RWPE1 (cell line): ENCODE results near the gene CCDC124.

Source experiments
- CTCF ChIA-PET: fragments of 350-600 bp; sonication (Branson Sonifier 250); formaldehyde crosslinking; extraction: SDS; loops from one replicate; lab custom pipeline; 2021; lab: Yijun Ruan, JAX
- POLR2A ChIA-PET: fragments of 400-600 bp; formaldehyde crosslinking; extraction: SDS; loops from one replicate; lab custom pipeline; 2020; ENCODE audit warnings: antibody characterized with exemption; ENCODE audit not compliant: low non-redundant PET; lab: Yijun Ruan, JAX
- DNase-seq: peaks from one replicate; pipeline ENCODE4 v3.0.0; 2012; ENCODE audit warnings: low spot score
- H3K27ac ChIP-seq: fragments of 450-650 bp; 2 replicates; pipeline ENCODE4 v1.5.1; 2017
- CTCF ChIP-seq: fragments of 450-650 bp; conservative IDR thresholded peaks from 2 replicates; pipeline ENCODE4 v1.5.1; 2017; ENCODE audit warnings: low read depth, mild to moderate bottlenecking

The CCDC124 gene

GRCh38 chr19:17953316-17953801 is 20.5 kb downstream of the CCDC124 start:
- no peak for TF ChIP-seq CTCF
- no peak for DNase-seq
- POLR2A ChIA-PET, result no interaction called here
- no peak overlapping the region for H3K27ac ChIP-seq
- CTCF ChIA-PET, result no interaction called here

DNA sequence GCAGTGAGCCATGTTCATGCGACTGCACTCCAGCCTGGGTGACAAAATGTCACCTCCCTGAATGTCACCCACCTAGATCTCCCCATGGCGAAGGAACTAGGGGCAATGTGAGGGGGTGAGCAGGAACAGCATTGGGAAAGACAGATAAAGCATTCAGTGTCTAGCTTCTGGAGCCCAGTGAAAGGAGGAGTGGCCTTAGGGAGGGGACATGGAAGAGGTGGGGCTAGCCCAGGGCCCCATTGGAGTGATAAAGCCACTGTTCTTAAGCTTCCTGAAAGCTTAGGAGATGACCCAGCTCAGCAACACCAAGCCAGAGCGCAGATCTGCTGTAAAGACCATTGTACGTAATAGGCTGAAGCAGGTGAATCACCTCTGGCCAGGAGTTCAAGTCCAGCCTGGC is 21.1 kb downstream of the CCDC124 start:
- H3K27ac ChIP-seq, result no peak overlapping the region
- POLR2A ChIA-PET, result no interaction called here
- TF ChIP-seq CTCF, result no peak
- CTCF ChIA-PET, result interaction anchor here (0.9 to 1.4 kb wide), 2 partner anchors 16 to 21 kb away, joined by 3 to 4 read pairs; partner anchors contain the start of gene CCDC124
- DNase-seq, result no peak

GRCh38 chr19:17954401-17954800 is 21.6 kb downstream of the CCDC124 start:
- no peak overlapping the region for H3K27ac ChIP-seq
- no peak for DNase-seq
- ChIA-PET POLR2A (no interaction called here), CTCF (interaction anchor here (0.9 to 1.4 kb wide), 2 partner anchors 16 to 22 kb away, joined by 3 to 4 read pairs; partner anchors contain the start of gene CCDC124)
- no peak for TF ChIP-seq CTCF

- no peak for DNase-seq
- TF ChIP-seq CTCF, result no peak
- H3K27ac ChIP-seq, result no peak overlapping the region
- ChIA-PET POLR2A (no interaction called here), CTCF (interaction anchor here (0.7 to 0.8 kb wide), 2 partner anchors 10 to 153 kb away, joined by 4 read pairs; partner anchors contain the start of gene KCNN1)
These were observed 24.5 kb downstream of the CCDC124 start for GRCh38 chr19:17957149-17957849.

DNA sequence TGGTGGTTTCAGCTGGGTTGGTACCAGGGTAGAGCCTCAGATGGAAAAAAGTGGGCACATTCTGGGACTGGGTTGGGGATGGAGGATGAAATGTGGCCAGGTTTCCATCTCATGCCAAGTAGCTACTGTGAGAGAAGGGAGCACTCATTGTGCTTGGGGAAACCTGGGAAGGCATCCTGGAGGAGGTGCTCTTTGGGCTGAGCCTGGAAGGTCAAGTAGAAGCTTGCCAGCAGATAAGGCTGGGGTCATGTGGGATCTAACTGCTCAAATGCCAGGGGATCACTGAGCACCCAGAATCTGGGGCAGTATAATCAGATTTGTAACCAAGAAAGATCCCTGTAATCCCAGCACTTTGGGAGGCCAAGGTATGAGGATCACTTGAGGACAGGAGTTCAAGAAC is 25.1 kb downstream of the CCDC124 start:
- CTCF ChIA-PET, result interaction anchor here (0.5 to 0.8 kb wide), 3 partner anchors 15 to 452 kb away, joined by 3 to 4 read pairs (median 3); no protein-coding TSS in a partner anchor
- no peak overlapping the region for H3K27ac ChIP-seq
- DNase-seq, result no peak
- TF ChIP-seq CTCF, result no peak
- POLR2A ChIA-PET, result interaction anchor here (0.7 kb wide), 1 partner anchor 20 kb away, joined by 9 read pairs; no protein-coding TSS in a partner anchor

DNA sequence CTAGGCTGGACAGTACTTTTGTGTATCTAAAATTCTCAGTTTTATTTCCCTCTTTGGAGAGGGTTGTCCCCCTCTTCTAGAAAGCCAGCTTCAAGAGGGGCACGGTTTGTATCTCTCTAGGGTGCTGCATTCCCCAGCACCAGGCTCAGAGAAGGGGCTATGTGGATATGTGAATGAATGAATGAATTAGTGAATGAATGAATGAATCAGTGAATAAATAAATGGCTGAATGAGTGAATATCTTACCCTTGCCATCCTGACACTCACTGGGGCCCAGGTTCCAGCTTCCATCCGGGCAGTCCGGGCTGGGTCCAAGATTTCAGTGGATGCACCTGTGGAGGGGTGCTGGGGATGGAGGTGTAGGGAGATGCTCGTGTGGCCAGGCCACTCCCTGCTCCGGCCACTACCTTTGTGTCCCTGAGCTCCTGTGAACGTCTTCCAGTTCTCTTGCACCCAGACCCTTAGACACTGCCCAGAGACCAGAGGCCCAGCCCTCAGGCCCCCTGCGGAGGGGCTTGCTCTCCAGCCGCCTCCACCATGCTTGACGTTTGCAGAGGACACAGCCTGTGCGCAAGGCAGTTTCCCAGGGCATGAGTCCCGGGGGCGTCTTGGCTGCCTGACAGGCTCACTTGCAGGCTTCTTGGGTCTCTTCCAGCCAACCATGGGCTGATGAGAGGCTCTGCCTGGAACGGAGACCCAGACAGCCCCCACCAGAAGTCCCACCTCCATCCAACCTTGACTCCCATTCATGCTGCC is 31.3 kb downstream of the CCDC124 start:
- POLR2A ChIA-PET, result interaction anchor here (0.7 kb wide), 1 partner anchor 17 kb away, joined by 5 read pairs; no protein-coding TSS in a partner anchor
- no peak overlapping the region for H3K27ac ChIP-seq
- no peak for DNase-seq
- TF ChIP-seq CTCF, result no peak
- CTCF ChIA-PET, result interaction anchor here (1.1 kb wide), 1 partner anchor 32 kb away, joined by 3 read pairs; no protein-coding TSS in a partner anchor
